ENCODE results near the gene ANKRD60.

The ANKRD60 gene

DNA sequence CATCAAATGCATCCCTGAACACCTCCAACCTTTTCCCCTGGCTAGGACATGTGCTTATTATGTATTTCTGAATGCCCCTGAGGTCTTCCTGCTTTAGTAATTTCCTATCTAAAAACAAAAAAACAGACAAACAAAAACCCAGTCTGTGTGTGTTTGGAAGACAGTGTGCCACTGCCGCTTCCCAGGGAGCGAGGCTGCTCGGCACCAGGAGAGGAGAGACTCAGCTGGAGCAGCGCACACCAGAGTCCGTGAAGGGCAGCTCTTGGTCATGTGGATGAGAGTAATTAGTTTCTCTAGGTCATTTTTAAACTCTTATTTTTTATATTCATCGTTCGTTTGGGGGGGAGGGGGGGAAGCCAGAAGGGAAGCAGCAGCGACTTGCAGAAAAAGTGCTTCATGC lies 10.0 kb upstream of the ANKRD60 start:
- H3K4me3 ChIP-seq (ENCODE audit: low read depth, low read length) = no peak overlapping the region
- TF ChIP-seq, protein P1, sequence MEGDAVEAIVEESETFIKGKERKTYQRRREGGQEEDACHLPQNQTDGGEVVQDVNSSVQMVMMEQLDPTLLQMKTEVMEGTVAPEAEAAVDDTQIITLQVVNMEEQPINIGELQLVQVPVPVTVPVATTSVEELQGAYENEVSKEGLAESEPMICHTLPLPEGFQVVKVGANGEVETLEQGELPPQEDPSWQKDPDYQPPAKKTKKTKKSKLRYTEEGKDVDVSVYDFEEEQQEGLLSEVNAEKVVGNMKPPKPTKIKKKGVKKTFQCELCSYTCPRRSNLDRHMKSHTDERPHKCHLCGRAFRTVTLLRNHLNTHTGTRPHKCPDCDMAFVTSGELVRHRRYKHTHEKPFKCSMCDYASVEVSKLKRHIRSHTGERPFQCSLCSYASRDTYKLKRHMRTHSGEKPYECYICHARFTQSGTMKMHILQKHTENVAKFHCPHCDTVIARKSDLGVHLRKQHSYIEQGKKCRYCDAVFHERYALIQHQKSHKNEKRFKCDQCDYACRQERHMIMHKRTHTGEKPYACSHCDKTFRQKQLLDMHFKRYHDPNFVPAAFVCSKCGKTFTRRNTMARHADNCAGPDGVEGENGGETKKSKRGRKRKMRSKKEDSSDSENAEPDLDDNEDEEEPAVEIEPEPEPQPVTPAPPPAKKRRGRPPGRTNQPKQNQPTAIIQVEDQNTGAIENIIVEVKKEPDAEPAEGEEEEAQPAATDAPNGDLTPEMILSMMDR (IDR thresholded peaks at IDR 0.05; ENCODE audit: borderline replicate concordance, insufficient read depth, low read depth, low read length) = no peak

DNA sequence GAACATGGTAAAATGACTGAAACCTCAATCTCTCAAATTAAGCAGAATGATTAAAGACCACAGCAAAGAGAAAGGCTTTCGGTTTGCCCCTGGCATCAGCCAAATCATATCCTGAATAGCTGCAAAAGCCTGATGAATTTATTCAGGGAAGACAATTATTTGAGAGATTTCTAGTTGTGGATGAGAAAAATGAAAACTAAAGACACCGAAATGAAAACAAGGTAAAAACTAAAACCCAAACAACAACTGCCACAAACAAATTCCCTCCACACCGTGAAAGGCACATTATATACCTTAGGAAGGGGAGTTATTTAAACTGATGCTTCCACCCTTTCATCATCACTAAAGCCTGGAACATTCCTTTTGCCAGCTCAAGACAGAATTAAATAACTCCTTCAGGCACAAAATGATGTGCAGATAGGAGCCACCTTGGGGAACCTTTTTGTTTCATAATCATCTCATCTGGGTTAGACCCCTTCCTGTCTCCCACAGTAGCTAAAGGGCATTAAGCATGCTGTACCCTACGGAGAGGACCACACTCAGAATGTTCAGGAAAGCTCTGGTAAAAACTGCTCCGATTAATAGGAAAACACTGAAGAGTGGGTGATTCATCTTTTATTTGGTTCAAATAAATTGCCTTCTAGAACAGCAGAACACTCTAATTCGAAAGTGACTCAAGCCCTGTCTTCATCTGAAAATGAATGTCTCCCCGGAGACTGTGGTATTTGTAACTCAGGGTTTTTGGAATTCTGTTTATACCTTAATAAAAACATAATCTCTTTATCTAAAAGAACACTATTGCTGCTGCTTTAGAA lies 9.1 kb upstream of the ANKRD60 start:
- H3K4me3 ChIP-seq (ENCODE audit: low read depth, low read length) = peak overlapping the region; percentile 48
- TF ChIP-seq, protein P1 (IDR thresholded peaks at IDR 0.05; ENCODE audit: borderline replicate concordance, insufficient read depth, low read depth, low read length) = no peak

DNA sequence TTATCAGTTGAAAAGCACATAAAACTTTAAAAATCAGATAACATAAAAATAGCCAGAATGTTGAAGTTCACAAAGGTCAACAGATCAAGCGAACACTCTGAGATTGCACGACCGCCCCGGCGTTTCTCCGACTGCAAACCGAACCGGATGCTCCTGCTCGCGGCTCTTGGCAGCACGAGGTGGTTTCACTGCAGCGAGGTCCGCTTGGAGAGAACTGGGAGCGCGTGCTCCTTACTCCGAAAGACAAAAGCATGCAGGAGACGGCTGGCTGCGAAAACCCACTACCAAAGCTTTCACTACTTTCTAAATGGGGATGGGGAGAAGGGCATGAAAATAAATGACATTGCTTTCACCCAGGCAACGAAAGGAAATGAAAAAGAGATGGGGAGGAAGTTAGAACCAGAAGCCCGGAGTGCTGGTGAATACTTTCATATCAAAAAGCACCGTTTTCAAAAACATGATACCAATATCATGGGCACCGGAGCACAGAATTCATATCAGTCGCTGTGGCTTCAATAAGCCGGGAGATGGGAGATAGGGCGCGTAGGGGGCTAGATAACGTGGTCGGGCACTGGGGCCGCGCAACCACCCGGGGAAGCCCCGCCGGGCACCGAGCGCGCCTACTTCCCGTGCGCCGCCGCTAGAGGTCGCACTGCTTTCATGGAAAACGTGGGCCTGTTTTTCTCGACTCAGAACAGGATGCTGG lies 8.3 kb upstream of the ANKRD60 start:
- H3K4me3 ChIP-seq (ENCODE audit: low read depth, low read length) = peak overlapping the region; percentile 48
- TF ChIP-seq, protein P1 (IDR thresholded peaks at IDR 0.05; ENCODE audit: borderline replicate concordance, insufficient read depth, low read depth, low read length) = peak; percentile 94

DNA sequence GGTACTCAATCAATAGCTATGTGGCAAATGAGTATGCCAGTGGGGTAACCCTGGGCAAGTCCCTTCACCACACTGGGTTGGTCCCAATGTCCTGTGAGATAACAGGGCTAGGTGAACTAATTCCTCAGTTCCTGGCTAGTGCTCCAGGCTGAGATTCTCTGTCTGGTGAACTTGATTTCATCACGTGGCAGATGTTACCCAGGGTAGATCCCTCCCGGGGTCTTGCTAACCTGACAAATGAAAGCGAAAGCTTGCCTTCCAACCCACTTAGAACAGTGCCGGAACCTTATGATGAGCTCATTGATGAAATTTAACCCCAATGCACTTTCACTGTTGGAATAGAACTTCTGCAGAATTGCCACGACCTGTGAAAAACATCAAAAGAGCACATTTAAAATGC lies 6.6 kb upstream of the ANKRD60 start:
- TF ChIP-seq, protein P1 (IDR thresholded peaks at IDR 0.05; ENCODE audit: borderline replicate concordance, insufficient read depth, low read depth, low read length) = no peak
- H3K4me3 ChIP-seq (ENCODE audit: low read depth, low read length) = no peak overlapping the region

DNA sequence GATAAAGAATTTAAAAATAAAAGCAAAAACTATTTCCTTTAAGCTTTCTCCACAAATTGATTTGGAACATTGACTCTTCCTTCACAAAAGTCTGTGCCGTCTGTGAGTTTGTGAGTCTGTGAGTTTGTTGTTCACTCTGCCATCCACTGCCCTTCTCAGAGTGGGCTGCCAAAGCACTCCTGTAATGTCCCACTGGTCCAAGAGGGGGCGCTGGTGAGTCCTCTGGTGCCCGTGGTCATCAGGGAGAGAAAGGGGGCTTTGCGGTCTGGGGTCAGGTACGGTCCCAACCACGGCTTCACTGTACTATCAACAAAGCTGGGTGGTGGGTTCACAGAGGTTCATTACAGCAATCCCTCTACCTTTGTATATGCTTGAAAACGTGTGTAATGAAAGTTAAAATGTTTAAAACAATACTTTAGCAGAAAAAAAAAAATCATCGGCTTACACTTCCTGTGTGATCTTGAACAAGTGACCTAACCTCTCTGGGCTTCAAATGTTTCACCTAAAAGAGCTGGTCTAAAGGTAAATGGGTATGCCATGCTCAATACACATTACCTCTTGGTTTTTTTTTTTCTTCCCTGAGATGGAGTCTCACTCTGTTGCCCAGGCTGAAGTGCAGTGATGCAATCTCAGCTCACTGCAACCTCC lies 5.6 kb upstream of the ANKRD60 start:
- TF ChIP-seq, protein P1 (IDR thresholded peaks at IDR 0.05; ENCODE audit: borderline replicate concordance, insufficient read depth, low read depth, low read length) = peak; percentile 77

DNA sequence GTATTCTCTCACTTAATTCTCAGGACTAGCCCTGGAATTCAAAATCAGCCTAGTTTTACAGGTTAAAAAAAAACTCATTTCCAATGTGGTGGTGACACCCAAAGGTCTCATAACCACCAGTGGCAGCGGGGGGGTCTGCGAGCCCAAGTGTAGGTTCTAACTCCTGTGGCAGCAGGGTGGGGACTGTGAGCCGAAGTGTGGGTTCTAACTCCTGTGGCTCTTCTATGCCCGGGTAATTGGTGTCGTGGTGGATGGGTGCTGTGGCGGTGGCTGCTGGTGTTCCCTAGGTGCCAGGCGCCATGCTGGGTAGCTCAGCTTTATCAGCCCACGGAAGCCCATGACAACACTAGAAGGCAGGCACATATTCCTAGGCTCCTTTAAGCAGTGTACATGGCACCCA lies 4.9 kb upstream of the ANKRD60 start:
- TF ChIP-seq, protein P1 (IDR thresholded peaks at IDR 0.05; ENCODE audit: borderline replicate concordance, insufficient read depth, low read depth, low read length) = no peak
- no peak overlapping the region for H3K4me3 ChIP-seq (ENCODE audit: low read depth, low read length)

More for the DNA sequence above, 5.6 kb upstream of the ANKRD60 start:
- no peak overlapping the region for H3K4me3 ChIP-seq (ENCODE audit: low read depth, low read length)
